ENCODE results near the gene P2RY11. TPM values are rescaled to one million over a fixed set of nuclear protein-coding genes. Genes with fewer than 3 reads are reported as not detected.

Gene P2RY11
- total RNA-seq, 1 experiment from 2014 or later: 60.6 TPM

GRCh38 chr19:10110076-10110971 is 1.2 kb upstream of the P2RY11 start:
- no peaks in the 10 kb centered on the region for H4K20me1 ChIP-seq (ENCODE audit: control insufficient read depth, insufficient read depth, insufficient read length)
- H3K79me2 ChIP-seq (ENCODE audit: insufficient read depth, low read length): peaks cover 7% of the 10 kb centered on the region; the same call in 1 of the 2 replicates
- DNase-seq: no peak
- no peak overlapping the region for H3K9ac ChIP-seq (ENCODE audit: extremely low read depth, insufficient read length, low read length)
- WGBS (ENCODE audit: extremely low coverage, insufficient read length, low lambda C conversion rate): no CpG with 5 or more reads among the region's 44 CpGs
- Mint-ChIP-seq H3K27me3 (ENCODE audit: low read depth) (no peaks in the 10 kb centered on the region; the same call in none of the 2 replicates), H3K9me3 (no peaks in the 10 kb centered on the region; a peak in 1 of 5 replicates), H3K4me1 (peaks cover 7 to 16% of the 10 kb centered on the region in 2 experiments), H3K4me3 (no peak overlapping the region), H3K27ac (peak overlapping the region in 1 of 3 experiments; percentile 44; a peak in 1 of 7 replicates), H3K36me3 (ENCODE audit: insufficient read depth in 1 of 3, low read depth in 3 of 3) (peaks cover 33 to 69% (median 51%) of the 10 kb centered on the region in 3 experiments)
- H3T11ph ChIP-seq (ENCODE audit: low read length): no peak overlapping the region
- H3K14ac ChIP-seq (ENCODE audit: insufficient read depth, low read length): no peak overlapping the region
- peaks cover 7% of the 10 kb centered on the region for H3K23me2 ChIP-seq (ENCODE audit: insufficient read length, low read depth, low read length, poor library complexity, severe bottlenecking)
- H2BK5ac ChIP-seq (ENCODE audit: insufficient read length, low read length): no peak overlapping the region
- H2BK12ac ChIP-seq (ENCODE audit: insufficient read length, low read depth, low read length): no peak overlapping the region
- no peak overlapping the region for H3K56ac ChIP-seq (ENCODE audit: insufficient read length, low read depth, low read length)
- H3K9me3 ChIP-seq (ENCODE audit: control insufficient read depth, low read depth, low read length): no peaks in the 10 kb centered on the region
- H3K23ac ChIP-seq (ENCODE audit: insufficient read length, low read depth, low read length): no peak overlapping the region
- H4K91ac ChIP-seq (ENCODE audit: insufficient read length, low read depth, low read length): no peak overlapping the region
- H3K79me1 ChIP-seq (ENCODE audit: insufficient read depth, low read depth, low read length, poor library complexity, severe bottlenecking): no peaks in the 10 kb centered on the region
- H2BK20ac ChIP-seq (ENCODE audit: low read depth, low read length, poor library complexity, severe bottlenecking): no peak overlapping the region
- H3K4me1 ChIP-seq (ENCODE audit: insufficient read depth, low read length): no peaks in the 10 kb centered on the region; the same call in 1 of the 2 replicates
- no peak overlapping the region for H3K4me2 ChIP-seq (ENCODE audit: insufficient read depth, insufficient read length, low read length)
- no peak overlapping the region for H2AFZ ChIP-seq (ENCODE audit: low read length)
- no peak overlapping the region for H2BK15ac ChIP-seq (ENCODE audit: low read depth, low read length)
- H3K27ac ChIP-seq (ENCODE audit: insufficient read length, low read depth, low read length): no peak overlapping the region
- no peaks in the 10 kb centered on the region for H3K27me3 ChIP-seq (ENCODE audit: insufficient read depth, low read length)
- H4K5ac ChIP-seq (ENCODE audit: insufficient read length, low read depth, low read length): no peak overlapping the region
- no peak overlapping the region for H2BK120ac ChIP-seq (ENCODE audit: low read depth, low read length, poor library complexity, severe bottlenecking)
- no peak overlapping the region for H3K18ac ChIP-seq (ENCODE audit: insufficient read length, low read depth, low read length)
- no peak overlapping the region for H2AK5ac ChIP-seq (ENCODE audit: insufficient read length, low read length)
- TF ChIP-seq, protein P1, sequence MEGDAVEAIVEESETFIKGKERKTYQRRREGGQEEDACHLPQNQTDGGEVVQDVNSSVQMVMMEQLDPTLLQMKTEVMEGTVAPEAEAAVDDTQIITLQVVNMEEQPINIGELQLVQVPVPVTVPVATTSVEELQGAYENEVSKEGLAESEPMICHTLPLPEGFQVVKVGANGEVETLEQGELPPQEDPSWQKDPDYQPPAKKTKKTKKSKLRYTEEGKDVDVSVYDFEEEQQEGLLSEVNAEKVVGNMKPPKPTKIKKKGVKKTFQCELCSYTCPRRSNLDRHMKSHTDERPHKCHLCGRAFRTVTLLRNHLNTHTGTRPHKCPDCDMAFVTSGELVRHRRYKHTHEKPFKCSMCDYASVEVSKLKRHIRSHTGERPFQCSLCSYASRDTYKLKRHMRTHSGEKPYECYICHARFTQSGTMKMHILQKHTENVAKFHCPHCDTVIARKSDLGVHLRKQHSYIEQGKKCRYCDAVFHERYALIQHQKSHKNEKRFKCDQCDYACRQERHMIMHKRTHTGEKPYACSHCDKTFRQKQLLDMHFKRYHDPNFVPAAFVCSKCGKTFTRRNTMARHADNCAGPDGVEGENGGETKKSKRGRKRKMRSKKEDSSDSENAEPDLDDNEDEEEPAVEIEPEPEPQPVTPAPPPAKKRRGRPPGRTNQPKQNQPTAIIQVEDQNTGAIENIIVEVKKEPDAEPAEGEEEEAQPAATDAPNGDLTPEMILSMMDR (conservative IDR thresholded peaks at IDR 0.05): no peak
- no peak overlapping the region for H4K8ac ChIP-seq (replicated peaks; ENCODE audit: insufficient read length, low read depth, low read length)
- H3K4ac ChIP-seq (ENCODE audit: low read depth, low read length): no peak overlapping the region
